Right forelimb (tissue), 1 donor: Measurements from ENCODE around the gene CCDC97.
"Not testable (repeated sequence)": the region's sequence is repeated elsewhere in the genome, so short reads cannot be mapped to it uniquely, and the experiment has no call there.

ENCODE experiments used
- DNase-seq: peaks from one replicate; pipeline ENCODE4 v3.0.0-alpha.2; 2018

CCDC97 gene

GRCh38 chr19:41341669-41342490, 31.9 kb downstream of the CCDC97 start:
- DNase-seq: no peak

DNA sequence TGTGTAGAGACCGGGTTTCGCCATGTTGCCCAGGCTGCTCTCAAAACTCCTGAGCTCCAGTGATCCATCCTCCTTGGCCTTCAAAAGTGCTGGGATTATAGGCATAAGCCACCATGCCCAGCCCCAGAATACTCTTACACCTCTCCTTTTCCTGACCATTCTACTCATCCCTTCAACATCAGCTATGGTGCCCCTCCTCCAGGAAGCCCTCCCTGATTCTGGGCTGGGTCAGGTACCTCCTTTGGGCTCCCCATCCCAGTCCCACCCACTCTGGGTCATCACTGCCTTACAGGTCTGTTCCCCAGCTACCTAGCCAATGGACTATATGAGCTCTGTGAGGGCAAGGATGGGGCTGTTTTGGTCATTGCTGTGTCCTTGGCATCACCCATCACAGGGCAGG, 34.2 kb downstream of the CCDC97 start:
- DNase-seq: no peak

GRCh38 chr19:41346916-41347315, 36.9 kb downstream of the CCDC97 start:
- DNase-seq: not testable (repeated sequence)

GRCh38 chr19:41350735-41351338, 40.9 kb downstream of the CCDC97 start:
- DNase-seq: no peak

DNA sequence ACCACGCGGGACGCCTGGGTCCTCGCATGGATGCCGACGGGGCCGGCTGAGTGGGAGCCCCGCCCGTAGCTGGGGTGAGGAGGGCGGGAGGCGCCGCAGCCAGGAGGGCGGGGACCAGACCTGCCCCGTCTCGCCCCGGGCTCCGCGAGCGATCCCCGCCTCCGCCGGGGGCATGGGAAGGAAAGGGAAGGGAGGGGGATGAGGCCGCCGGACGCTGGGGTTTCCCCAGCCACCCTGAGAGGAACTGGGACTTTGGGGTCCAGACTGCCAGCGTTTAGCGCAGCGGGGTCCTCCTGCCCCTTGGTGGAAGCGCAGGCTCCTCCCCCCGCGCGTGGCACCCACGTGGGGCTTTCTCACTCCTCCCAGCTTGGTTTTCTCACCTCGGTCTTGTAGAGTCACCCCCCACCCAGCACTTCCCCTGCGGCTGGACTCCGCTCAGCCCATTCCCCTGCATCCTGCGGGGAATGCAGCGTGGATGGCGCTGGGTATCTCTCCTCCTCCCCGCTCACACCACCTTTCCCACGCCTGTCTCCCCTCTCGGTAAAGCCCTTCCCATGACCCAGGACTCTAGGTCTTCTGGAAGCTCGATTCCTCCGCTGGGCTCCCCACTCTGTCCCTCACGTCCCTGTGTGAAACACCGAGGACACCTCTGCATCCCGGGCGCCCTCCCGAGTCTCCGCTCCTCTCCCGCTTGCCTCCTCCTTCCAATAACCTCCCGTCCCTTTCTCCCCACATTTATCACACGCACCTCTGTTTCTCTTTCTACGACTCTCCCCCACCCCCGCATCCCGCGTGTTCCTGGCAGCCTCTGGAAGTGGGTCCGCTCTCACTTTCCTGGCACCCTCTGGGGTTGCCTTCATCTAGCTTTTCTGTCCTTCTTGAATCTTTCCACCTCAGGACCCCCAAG, 41.6 kb downstream of the CCDC97 start:
- DNase-seq: peak; percentile 64

DNA sequence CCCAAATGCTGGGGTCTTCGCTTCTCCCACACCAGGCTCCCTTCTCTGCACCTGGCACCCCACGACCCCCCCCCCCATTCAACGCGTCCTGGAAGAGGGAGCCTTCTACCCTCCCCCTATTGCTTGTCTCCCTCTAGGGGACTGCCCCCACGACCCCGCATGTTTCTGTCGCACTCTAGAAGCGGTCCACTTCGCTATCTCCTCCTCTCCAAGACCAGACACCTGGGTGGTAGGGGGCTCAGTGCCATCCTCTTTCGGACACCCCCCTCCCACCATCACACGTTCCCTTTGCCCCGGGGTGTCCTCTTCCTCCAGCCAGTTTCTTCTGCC, 42.3 kb downstream of the CCDC97 start:
- no peak for DNase-seq

DNA sequence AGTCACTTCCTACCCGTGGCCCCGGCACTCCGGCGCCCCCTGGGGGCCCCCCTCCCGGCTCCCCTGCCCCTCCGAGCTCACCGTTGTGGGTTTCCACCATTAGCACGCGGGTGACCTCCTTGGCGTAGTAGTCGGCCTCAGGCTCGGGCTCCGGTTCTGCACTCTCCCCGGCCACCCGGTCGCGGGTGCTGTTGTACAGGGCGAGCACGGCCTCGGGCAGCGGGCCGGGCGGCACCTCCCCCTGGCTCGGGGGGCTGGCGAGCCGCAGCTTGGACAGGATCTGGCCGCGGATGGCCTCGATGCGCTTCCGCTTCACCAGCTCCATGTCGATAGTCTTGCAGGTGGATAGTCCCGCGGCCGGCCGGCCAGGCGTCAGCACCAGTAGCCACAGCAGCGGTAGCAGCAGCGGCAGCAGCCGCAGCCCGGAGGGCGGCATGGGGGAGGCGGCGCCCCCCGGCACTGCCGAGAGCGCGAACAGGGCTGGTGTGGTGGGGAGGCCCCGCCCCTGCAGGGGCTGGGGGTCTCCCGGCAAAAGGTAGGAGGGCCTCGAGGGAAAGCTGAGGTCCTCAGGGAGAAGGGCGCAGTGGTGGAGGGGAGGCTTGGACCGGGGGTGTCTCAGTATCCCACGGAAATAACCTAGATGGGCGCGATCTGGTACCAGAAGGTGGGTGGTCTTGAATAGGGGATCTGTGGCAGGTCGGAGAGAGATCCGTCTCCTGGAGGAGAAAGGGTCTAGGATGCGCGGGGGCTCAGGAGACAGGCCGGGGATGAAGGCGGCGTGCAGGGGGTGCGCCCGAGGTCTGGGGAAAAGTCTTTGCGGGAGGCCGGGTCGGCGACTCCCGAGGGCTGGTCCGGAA, 42.9 kb downstream of the CCDC97 start:
- DNase-seq: peak; percentile 66

DNA sequence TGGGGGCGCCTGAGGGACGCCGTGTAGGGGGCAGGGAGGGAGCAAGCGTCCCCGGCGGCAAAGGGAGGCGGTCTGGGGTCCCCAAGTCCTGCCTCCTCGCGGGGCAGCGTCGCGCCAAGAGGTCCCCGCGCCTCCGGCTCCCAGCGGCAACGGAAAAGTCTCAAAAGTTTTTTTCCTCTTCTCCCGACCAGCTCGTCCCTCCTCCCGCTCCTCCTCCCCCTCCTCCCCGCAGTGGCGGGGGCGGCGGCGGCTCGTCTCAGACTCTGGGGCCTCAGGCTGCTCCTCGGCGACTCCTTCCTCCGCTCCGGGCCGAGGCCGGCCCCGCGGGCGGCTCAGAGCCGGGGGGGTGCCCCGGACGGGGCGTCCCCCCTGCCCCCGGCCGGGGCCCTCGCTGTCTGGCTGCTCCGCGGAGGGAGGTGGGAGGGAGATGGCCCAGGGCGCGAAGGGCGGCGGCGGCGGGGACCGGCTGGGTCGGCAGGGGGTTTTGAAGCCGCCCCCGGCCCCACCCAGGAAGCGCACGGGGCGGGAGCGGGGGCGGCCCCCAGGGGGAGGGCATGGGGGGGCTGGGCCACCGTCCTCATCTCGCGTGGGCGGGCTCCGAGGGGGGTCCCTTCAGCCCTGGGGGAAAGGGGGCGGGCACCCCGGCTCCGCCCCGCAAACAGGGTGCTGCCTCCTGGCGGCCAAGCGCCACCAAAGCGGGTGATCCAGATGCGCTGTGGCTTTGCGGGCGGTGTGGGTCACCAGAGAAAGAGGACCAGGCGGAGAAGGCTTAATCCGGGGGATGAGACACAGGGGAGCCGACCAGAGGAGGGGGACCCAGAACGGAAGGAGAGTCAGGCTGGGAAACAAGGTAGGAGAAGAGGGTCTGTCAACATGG, 43.7 kb downstream of the CCDC97 start, which contains the start of gene TGFB1:
TGFB1 (minus strand) TSS at position 457 of the 877 bp plus-strand sequence. CDS start 878 bp downstream, outside the sequence.
- DNase-seq: peak; percentile 86

GRCh38 chr19:41354343-41354953, 44.5 kb downstream of the CCDC97 start:
- no peak for DNase-seq

DNA sequence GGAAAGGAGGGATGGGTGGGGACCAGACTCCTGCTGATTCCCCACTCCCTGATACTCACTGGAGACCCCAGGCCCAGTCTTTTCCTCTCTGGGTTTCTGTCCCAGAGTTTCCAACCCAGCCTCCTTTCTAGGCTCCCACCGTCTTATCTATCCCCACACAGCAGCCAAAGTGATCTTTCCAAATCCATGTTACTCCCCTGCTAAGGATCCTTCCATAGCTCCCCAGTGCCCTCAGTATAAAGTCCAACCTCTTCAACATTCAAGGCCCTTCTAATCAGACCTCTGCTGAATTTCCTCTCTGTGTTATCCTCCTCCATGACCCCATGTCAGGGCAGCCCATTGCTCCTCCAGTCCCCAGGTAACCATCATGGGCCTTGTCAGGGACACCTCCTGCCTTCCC, 45.1 kb downstream of the CCDC97 start:
- no peak for DNase-seq

DNA sequence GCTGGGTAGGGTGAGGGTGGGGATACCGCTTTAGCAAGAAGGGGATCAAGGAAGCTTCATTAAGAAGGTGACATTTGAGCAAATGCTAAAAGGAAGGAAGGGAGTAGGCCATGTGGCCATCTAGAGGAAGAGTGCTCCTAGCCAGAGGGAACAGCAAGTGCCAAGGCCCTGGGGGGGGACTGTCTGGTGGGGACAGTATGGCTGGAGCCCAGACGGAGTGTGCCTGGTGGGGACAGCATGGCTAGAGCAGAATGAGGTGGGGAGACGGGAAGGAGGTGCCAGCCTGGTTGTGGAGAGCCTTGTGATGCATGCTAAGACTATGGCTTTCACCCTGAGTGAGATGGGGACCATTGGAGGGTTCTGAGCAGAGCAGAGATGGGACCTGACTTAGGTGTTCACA, 45.8 kb downstream of the CCDC97 start:
- no peak for DNase-seq

GRCh38 chr19:41356984-41357739, 47.2 kb downstream of the CCDC97 start:
- DNase-seq: no peak

- DNase-seq: no peak
Observed at GRCh38 chr19:41357746-41358145, 47.8 kb downstream of the CCDC97 start.

GRCh38 chr19:41359741-41360140, 49.8 kb downstream of the CCDC97 start:
- no peak for DNase-seq

- no peak for DNase-seq
Observed at GRCh38 chr19:41362143-41362847, 52.3 kb downstream of the CCDC97 start.

DNA sequence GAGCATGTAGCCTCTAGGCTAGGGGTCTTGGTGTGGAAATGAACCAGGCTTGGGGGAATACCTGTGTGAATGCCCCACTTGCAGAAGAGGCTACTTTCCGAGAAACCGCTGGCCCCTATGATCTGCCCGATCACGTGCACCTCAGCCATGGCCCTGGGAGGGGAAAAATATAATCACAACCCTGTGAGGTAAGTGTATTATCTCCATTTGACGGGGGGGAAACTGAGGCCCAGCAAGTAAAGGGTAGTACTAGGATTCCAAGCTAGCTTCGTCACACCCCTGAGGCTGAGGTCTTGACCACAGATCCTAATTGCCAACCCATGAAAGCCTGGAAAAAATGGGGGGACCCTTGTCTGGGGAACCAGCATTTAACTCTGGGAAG, 53.4 kb downstream of the CCDC97 start:
- no peak for DNase-seq

DNA sequence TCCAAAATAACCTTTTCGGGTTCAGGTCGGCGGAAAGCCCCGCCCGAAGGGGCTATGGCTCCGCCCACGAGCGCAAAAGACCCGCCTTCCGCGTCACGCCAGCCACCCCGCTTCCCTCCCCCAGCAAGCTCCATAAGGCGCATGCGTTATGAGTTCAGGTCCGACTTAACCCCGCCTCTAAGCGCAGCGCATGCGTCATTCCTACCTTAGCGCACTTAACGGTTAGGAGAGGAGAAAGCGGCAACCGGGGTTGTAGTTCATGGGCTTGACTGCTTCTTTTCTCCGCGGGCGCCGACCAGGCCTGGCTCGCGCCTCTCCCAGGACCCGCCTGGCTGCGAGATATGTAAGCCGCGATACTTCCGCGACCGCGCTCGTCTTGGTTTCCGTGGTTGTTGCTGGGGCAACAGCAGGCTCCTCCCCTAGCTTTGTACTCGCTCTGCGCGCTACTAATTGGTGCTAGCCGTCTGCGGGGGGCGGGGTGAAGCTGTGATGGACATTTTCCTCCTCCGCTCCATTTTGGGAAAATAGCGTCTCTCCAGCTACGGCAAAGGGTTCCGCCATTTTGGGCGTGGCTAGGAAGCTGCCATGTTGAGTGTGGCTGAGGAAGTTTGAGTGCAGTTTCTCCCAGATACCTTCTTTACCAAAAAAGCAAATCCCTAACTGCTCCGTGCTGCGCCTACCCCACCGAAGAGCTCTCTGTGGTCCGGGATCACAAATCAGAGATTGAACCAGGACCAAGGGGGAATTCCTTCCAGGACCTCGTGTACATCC, 54.0 kb downstream of the CCDC97 start, which contains the start of gene B9D2:
B9D2 (minus strand) TSS at position 397 of the 771 bp plus-strand sequence. CDS start 630 bp downstream, outside the sequence.
- DNase-seq: peak; percentile 98
